Tibial nerve (tissue), 4 donors: ENCODE measurements around the gene CMAS. TPM values are rescaled to one million over a fixed set of nuclear protein-coding genes. Genes with fewer than 3 reads are reported as not detected.

Experiments
- DNase-seq, 2 donors: peaks; one replicate each; pipeline ENCODE4 v3.0.0-alpha.2; 2019; ENCODE audit warnings: low spot score in 2 of 2
- H3K27ac ChIP-seq, 4 donors: fragments of 200-600 bp; sonication (generic) in 3 of 4; one replicate each; pipeline ENCODE4 v1.5.1; 2017 to 2019; ENCODE audit warnings: mild to moderate bottlenecking in 1 of 4
- H3K27me3 ChIP-seq, 2 donors: fragments of 200-600 bp; sonication (generic) in 1 of 2; one replicate each; pipeline versions ENCODE4 v1.5.1 to v1.6.0; 2017 to 2019
- H3K36me3 ChIP-seq, 3 donors: fragments of 200-600 bp; sonication (generic); one replicate each; pipeline ENCODE4 v1.5.1; 2018 to 2019
- H3K4me1 ChIP-seq, 4 donors: fragments of 200-600 bp; sonication (generic) in 3 of 4; one replicate each; pipeline ENCODE4 v1.5.1; 2017 to 2019
- H3K4me3 ChIP-seq, 4 donors: fragments of 200-600 bp; sonication (generic) in 3 of 4; one replicate each; pipeline ENCODE4 v1.5.1; 2017 to 2019; ENCODE audit warnings: mild to moderate bottlenecking in 1 of 4, moderate library complexity in 1 of 4
- H3K9me3 ChIP-seq, 4 donors: fragments of 200-600 bp; sonication (generic) in 3 of 4; one replicate each; pipeline ENCODE4 v1.5.1; 2017 to 2019
- CTCF ChIP-seq, 5 experiments: fragments of 200-600 bp in 3 of 5; fragments of 450-650 bp in 2 of 5; sonication (generic) in 3 of 5; IDR thresholded peaks; one replicate each; pipeline ENCODE4 v1.5.1; 2016 to 2019; ENCODE audit warnings: antibody characterized with exemption in 5 of 5, mild to moderate bottlenecking in 3 of 5, moderate library complexity in 2 of 5
- EP300 ChIP-seq, 2 donors: sonication (generic); formaldehyde crosslinking; IDR thresholded peaks; one replicate each; pipeline ENCODE4 v1.6.1; 2017; ENCODE audit warnings: antibody characterized with exemption in 2 of 2, mild to moderate bottlenecking in 1 of 2
- POLR2A ChIP-seq, 2 donors: fragments of 450-650 bp; IDR thresholded peaks; one replicate each; pipeline ENCODE4 v1.6.1; 2017; ENCODE audit warnings: antibody characterized with exemption in 2 of 2, mild to moderate bottlenecking in 2 of 2, moderate library complexity in 2 of 2
- WGBS, 2 donors: methylation state at CpG; one replicate each; pipeline ENCODE4 v1.1.5; 2018; 5-methylcytosine and 5-hydroxymethylcytosine counted together
- total RNA-seq, 4 donors: library from RNA; depleted of rRNA; stranded (reverse); fragments of >200 nt; gene quantifications; one replicate each; pipeline ENCODE4 v1.1.0, GENCODE V29; 2016

Gene CMAS
- total RNA-seq, 4 donors from 2014 or later, result 16.3 to 33.4 (median 21.5) TPM

- H3K27ac ChIP-seq, result no peak overlapping the region
- TF ChIP-seq POLR2A (IDR thresholded peaks at IDR 0.05), result no peak
- TF ChIP-seq CTCF (IDR thresholded peaks at IDR 0.05), result no peak
- no peak for TF ChIP-seq EP300 (IDR thresholded peaks at IDR 0.05)
- no peaks in the 10 kb centered on the region for H3K9me3 ChIP-seq
- H3K4me3 ChIP-seq, result no peak overlapping the region
- H3K4me1 ChIP-seq, result peaks cover 0 to 8% (median 0%) of the 10 kb centered on the region in 4 donors
- H3K36me3 ChIP-seq, result peaks cover 0 to 34% (median 0%) of the 10 kb centered on the region in 3 donors
- WGBS, 2 donors, result 87 to 91% methylated on average over 3 of the region's 3 CpGs
- no peaks in the 10 kb centered on the region for H3K27me3 ChIP-seq
- DNase-seq, result no peak
Measured at GRCh38 chr12:22054155-22054554, 8.1 kb downstream of the CMAS start.

GRCh38 chr12:22056607-22057006, 10.6 kb downstream of the CMAS start:
- 86 to 88% methylated on average over 2 of the region's 2 CpGs for WGBS, 2 donors
- peaks cover 0 to 5% (median 0%) of the 10 kb centered on the region in 4 donors for H3K4me1 ChIP-seq
- H3K4me3 ChIP-seq, result no peak overlapping the region
- H3K9me3 ChIP-seq, result no peaks in the 10 kb centered on the region
- H3K27ac ChIP-seq, result no peak overlapping the region
- DNase-seq, result no peak
- H3K27me3 ChIP-seq, result no peaks in the 10 kb centered on the region
- peaks cover 0 to 43% (median 0%) of the 10 kb centered on the region in 3 donors for H3K36me3 ChIP-seq
- no peak for TF ChIP-seq CTCF (IDR thresholded peaks at IDR 0.05)
- TF ChIP-seq EP300 (IDR thresholded peaks at IDR 0.05), result no peak
- no peak for TF ChIP-seq POLR2A (IDR thresholded peaks at IDR 0.05)

GRCh38 chr12:22059976-22060647, 14.1 kb downstream of the CMAS start:
- H3K4me1 ChIP-seq, result peaks cover 0 to 5% (median 0%) of the 10 kb centered on the region in 4 donors
- H3K4me3 ChIP-seq, result no peak overlapping the region
- no peaks in the 10 kb centered on the region for H3K27me3 ChIP-seq
- H3K27ac ChIP-seq, result no peak overlapping the region
- H3K9me3 ChIP-seq, result no peaks in the 10 kb centered on the region
- DNase-seq, result no peak
- peaks cover 0 to 65% (median 0%) of the 10 kb centered on the region in 3 donors for H3K36me3 ChIP-seq
- no peak for TF ChIP-seq EP300 (IDR thresholded peaks at IDR 0.05)
- no peak for TF ChIP-seq CTCF (IDR thresholded peaks at IDR 0.05)
- TF ChIP-seq POLR2A (IDR thresholded peaks at IDR 0.05), result no peak
- WGBS, 2 donors, result 63 to 88% methylated on average over 2 of the region's 2 CpGs

- H3K27me3 ChIP-seq, result no peaks in the 10 kb centered on the region
- no peak overlapping the region for H3K4me3 ChIP-seq
- H3K27ac ChIP-seq, result no peak overlapping the region
- no peaks in the 10 kb centered on the region for H3K9me3 ChIP-seq
- H3K4me1 ChIP-seq, result peaks cover 0 to 5% (median 0%) of the 10 kb centered on the region in 4 donors
- no peak for DNase-seq
- TF ChIP-seq EP300 (IDR thresholded peaks at IDR 0.05) (no peak), CTCF (IDR thresholded peaks at IDR 0.05) (no peak), POLR2A (IDR thresholded peaks at IDR 0.05) (no peak)
- H3K36me3 ChIP-seq, result peaks cover 0 to 54% (median 0%) of the 10 kb centered on the region in 3 donors
- 95 to 98% methylated on average over 4 of the region's 4 CpGs for WGBS, 2 donors
Measured at GRCh38 chr12:22064968-22065367, 18.9 kb downstream of the CMAS start.

GRCh38 chr12:22066310-22066709, 20.3 kb downstream of the CMAS start:
- 96% methylated on average over 2 of the region's 2 CpGs for WGBS, 2 donors
- Histone ChIP-seq H3K4me1 (no peaks in the 10 kb centered on the region), H3K4me3 (no peak overlapping the region), H3K27me3 (no peaks in the 10 kb centered on the region), H3K36me3 (peaks cover 0 to 48% (median 0%) of the 10 kb centered on the region in 3 donors), H3K27ac (no peak overlapping the region), H3K9me3 (no peaks in the 10 kb centered on the region)
- no peak for TF ChIP-seq POLR2A (IDR thresholded peaks at IDR 0.05)
- TF ChIP-seq EP300 (IDR thresholded peaks at IDR 0.05), result no peak
- TF ChIP-seq CTCF (IDR thresholded peaks at IDR 0.05), result no peak
- DNase-seq, result no peak
